ENCODE data around the gene TEX101.

Gene TEX101

GRCh38 chr19:43467730-43468129 is 53.0 kb downstream of the TEX101 start:
- no peak for DNase-seq (ENCODE audit: extremely low spot score, insufficient read length, low read depth)
- FAIRE-seq = no peak
